H9 (cell line): ENCODE results near the gene PRRT1B. TPM values are rescaled to one million over a fixed set of nuclear protein-coding genes. Genes with fewer than 3 reads are reported as not detected.

Experiments
- DNase-seq: peaks from one replicate; pipeline ENCODE4 v3.0.0-alpha.2; 2017
- H2AFZ ChIP-seq: one replicate; pipeline ENCODE4 v1.6.1; 2013; ENCODE audit warnings: mild to moderate bottlenecking, low read length, control low read depth, moderate library complexity
- H2AK5ac ChIP-seq: 2 replicates; pipeline ENCODE4 v1.6.1; 2013; ENCODE audit warnings: low read length, control low read depth, mixed read lengths; ENCODE audit not compliant: insufficient read length
- H2BK120ac ChIP-seq: one replicate; pipeline ENCODE4 v1.6.1; 2013; ENCODE audit warnings: low read depth, mild to moderate bottlenecking, low read length, control low read depth, inconsistent platforms; ENCODE audit not compliant: poor library complexity, severe bottlenecking
- H2BK12ac ChIP-seq: 2 replicates; pipeline ENCODE4 v1.6.1; 2013; ENCODE audit warnings: low read length, control low read depth, mixed read lengths, low read depth; ENCODE audit not compliant: insufficient read length
- H2BK15ac ChIP-seq: 2 replicates; pipeline ENCODE4 v1.6.1; 2013; ENCODE audit warnings: low read depth, low read length, control low read depth
- H2BK20ac ChIP-seq: one replicate; pipeline ENCODE4 v1.6.1; 2013; ENCODE audit warnings: low read depth, mild to moderate bottlenecking, low read length, control low read depth, inconsistent platforms; ENCODE audit not compliant: poor library complexity, severe bottlenecking
- H2BK5ac ChIP-seq: 2 replicates; pipeline ENCODE4 v1.6.1; 2013; ENCODE audit warnings: low read length, control low read depth, mixed read lengths; ENCODE audit not compliant: insufficient read length
- H3K14ac ChIP-seq: 2 replicates; pipeline ENCODE4 v1.6.1; 2013; ENCODE audit warnings: low read length, control low read depth; ENCODE audit not compliant: insufficient read depth
- H3K18ac ChIP-seq: 2 replicates; pipeline ENCODE4 v1.6.1; 2013; ENCODE audit warnings: low read depth, mild to moderate bottlenecking, mixed read lengths, low read length, control low read depth; ENCODE audit not compliant: insufficient read length
- H3K23ac ChIP-seq: 2 replicates; pipeline ENCODE4 v1.6.1; 2013; ENCODE audit warnings: low read length, control low read depth, mixed read lengths, low read depth; ENCODE audit not compliant: insufficient read length
- H3K23me2 ChIP-seq: 2 replicates; pipeline ENCODE4 v1.6.1; 2013; ENCODE audit warnings: low read depth, mild to moderate bottlenecking, mixed read lengths, low read length, control low read depth; ENCODE audit not compliant: insufficient read length, poor library complexity, severe bottlenecking
- H3K27ac ChIP-seq: 2 replicates; pipeline ENCODE4 v1.5.1; 2013; ENCODE audit warnings: low read length, control low read depth, mixed read lengths, low read depth; ENCODE audit not compliant: insufficient read length
- H3K27me3 ChIP-seq: 2 replicates; pipeline ENCODE4 v1.6.1; 2013; ENCODE audit warnings: low read length, control low read depth, inconsistent platforms; ENCODE audit not compliant: insufficient read depth
- H3K4ac ChIP-seq: 2 replicates; pipeline ENCODE4 v1.6.1; 2013; ENCODE audit warnings: low read depth, mild to moderate bottlenecking, control low read depth, inconsistent platforms, low read length, moderate library complexity
- H3K4me1 ChIP-seq: 2 replicates; pipeline ENCODE4 v1.6.1; 2013; ENCODE audit warnings: low read length, control low read depth, inconsistent platforms; ENCODE audit not compliant: insufficient read depth
- H3K4me2 ChIP-seq: 2 replicates; pipeline ENCODE4 v1.6.1; 2013; ENCODE audit warnings: low read length, control low read depth, mixed read lengths; ENCODE audit not compliant: insufficient read length, insufficient read depth
- H3K56ac ChIP-seq: 2 replicates; pipeline ENCODE4 v1.6.1; 2013; ENCODE audit warnings: low read depth, mild to moderate bottlenecking, mixed read lengths, low read length, control low read depth; ENCODE audit not compliant: insufficient read length
- H3K79me1 ChIP-seq: 2 replicates; pipeline ENCODE4 v1.6.1; 2013; ENCODE audit warnings: low read depth, mild to moderate bottlenecking, moderate library complexity, low read length, control low read depth, inconsistent platforms; ENCODE audit not compliant: insufficient read depth, poor library complexity, severe bottlenecking
- H3K79me2 ChIP-seq: 2 replicates; pipeline ENCODE4 v1.6.1; 2013; ENCODE audit warnings: low read length, control low read depth, inconsistent platforms; ENCODE audit not compliant: insufficient read depth
- H3K9ac ChIP-seq: 2 replicates; pipeline ENCODE4 v1.6.1; 2013; ENCODE audit warnings: low read length, control low read depth, mixed read lengths; ENCODE audit not compliant: insufficient read length; ENCODE audit errors: extremely low read depth
- H3K9me3 ChIP-seq: one replicate; pipeline ENCODE4 v1.6.1; 2013; ENCODE audit warnings: low read depth, low read length, inconsistent platforms; ENCODE audit not compliant: control insufficient read depth
- H3T11ph ChIP-seq: one replicate; pipeline ENCODE4 v1.6.1; 2013; ENCODE audit warnings: mild to moderate bottlenecking, low read length, control low read depth, inconsistent platforms
- H4K20me1 ChIP-seq: one replicate; pipeline ENCODE4 v1.6.1; 2013; ENCODE audit not compliant: control insufficient read depth, insufficient read length, insufficient read depth
- H4K5ac ChIP-seq: 2 replicates; pipeline ENCODE4 v1.6.1; 2013; ENCODE audit warnings: low read depth, mild to moderate bottlenecking, mixed read lengths, low read length, control low read depth; ENCODE audit not compliant: insufficient read length
- H4K8ac ChIP-seq: replicated peaks from 2 replicates; pipeline ENCODE4 v1.6.1; 2013; ENCODE audit warnings: low read length, control low read depth, mixed read lengths, low read depth; ENCODE audit not compliant: insufficient read length
- H4K91ac ChIP-seq: 2 replicates; pipeline ENCODE4 v1.6.1; 2013; ENCODE audit warnings: low read depth, mild to moderate bottlenecking, moderate library complexity, mixed read lengths, low read length, control low read depth; ENCODE audit not compliant: insufficient read length
- H3K27ac Mint-ChIP-seq, 3 experiments: 2 replicates in 2 of 3; 3 replicates in 1 of 3; pipeline ENCODE4 v1.8.0; 2020 to 2021; ENCODE audit warnings: mixed read lengths in 3 of 3, mild to moderate bottlenecking in 1 of 3, moderate library complexity in 1 of 3
- H3K27me3 Mint-ChIP-seq: 2 replicates; pipeline ENCODE4 v1.8.0; 2021; ENCODE audit warnings: low read depth, mild to moderate bottlenecking, moderate library complexity, mixed read lengths
- H3K36me3 Mint-ChIP-seq, 3 experiments: 2 replicates in 2 of 3; 3 replicates in 1 of 3; pipeline ENCODE4 v1.8.0; 2020 to 2021; ENCODE audit warnings: low read depth in 3 of 3, mixed read lengths in 3 of 3; ENCODE audit not compliant: insufficient read depth in 1 of 3
- H3K4me1 Mint-ChIP-seq, 2 experiments: 2 replicates each; pipeline ENCODE4 v1.8.0; 2020; ENCODE audit warnings: mixed read lengths in 2 of 2
- H3K4me3 Mint-ChIP-seq, 2 experiments: 2 replicates in 1 of 2; 3 replicates in 1 of 2; pipeline ENCODE4 v1.8.0; 2020 to 2021; ENCODE audit warnings: mild to moderate bottlenecking in 2 of 2, mixed read lengths in 2 of 2, moderate library complexity in 1 of 2
- H3K9me3 Mint-ChIP-seq, 2 experiments: 2 replicates in 1 of 2; 3 replicates in 1 of 2; pipeline ENCODE4 v1.8.0; 2020; ENCODE audit warnings: mild to moderate bottlenecking in 2 of 2, mixed read lengths in 2 of 2, moderate library complexity in 1 of 2
- whole genome bisulfite sequencing: extraction: QIAGEN DNeasy Blood & Tissue Kit; methylation state at CpG from one replicate; pipeline ENCODE4 v1.1.7; 2013; ENCODE audit warnings: missing lambda C conversion rate, low lambda C conversion rate, mixed read lengths; ENCODE audit not compliant: insufficient read length; ENCODE audit errors: extremely low coverage; 5-methylcytosine and 5-hydroxymethylcytosine counted together
- total RNA-seq: library from RNA; stranded (reverse); gene quantifications from 2 replicates; pipeline ENCODE4 v1.2.1, GENCODE V29; 2021
- TF ChIP-seq, protein P1 (sequence below): fragments of 200-600 bp; sonication (generic); conservative IDR thresholded peaks from 3 replicates; pipeline ENCODE4 v1.8.0; 2021; ENCODE audit warnings: antibody characterized with exemption, mild to moderate bottlenecking

PRRT1B gene
- total RNA-seq, 1 experiment from 2014 or later = 1.0 TPM

DNA sequence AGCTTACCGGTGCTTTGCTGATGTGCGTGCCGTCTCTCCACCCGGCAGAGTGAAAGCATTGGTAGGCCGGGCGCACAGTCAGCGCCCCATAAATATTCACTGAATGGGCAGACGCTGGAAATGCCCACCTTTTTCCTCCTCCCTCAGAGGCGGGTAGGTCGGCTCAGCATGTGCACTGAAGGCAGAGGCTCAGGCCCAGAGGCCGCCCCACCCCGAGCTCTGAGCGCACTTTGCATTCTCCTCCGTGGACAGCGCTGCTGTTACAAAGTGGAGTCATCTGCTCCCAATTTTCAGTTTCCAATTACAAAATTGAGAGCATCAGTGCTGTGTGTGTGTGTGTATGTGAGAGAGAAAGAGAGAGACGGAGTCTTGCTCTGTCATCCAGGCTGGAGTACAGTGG, 24.8 kb upstream of the PRRT1B start:
- Histone ChIP-seq H3K9me3 (no peaks in the 10 kb centered on the region), H3K4me1 (no peaks in the 10 kb centered on the region), H3K23ac (no peak overlapping the region), H3K4ac (no peak overlapping the region), H2AFZ (no peak overlapping the region), H2AK5ac (no peak overlapping the region), H2BK12ac (no peak overlapping the region), H2BK15ac (no peak overlapping the region), H2BK20ac (no peak overlapping the region), H3K4me2 (no peak overlapping the region), H3K79me2 (no peaks in the 10 kb centered on the region), H3K56ac (no peak overlapping the region), H2BK5ac (no peak overlapping the region), H4K91ac (no peak overlapping the region), H4K8ac (no peak overlapping the region), H3T11ph (no peak overlapping the region), H3K27ac (no peak overlapping the region), H3K79me1 (no peaks in the 10 kb centered on the region), H3K27me3 (no peaks in the 10 kb centered on the region), H3K18ac (no peak overlapping the region), H3K9ac (no peak overlapping the region), H2BK120ac (no peak overlapping the region), H3K23me2 (no peaks in the 10 kb centered on the region), H4K5ac (no peak overlapping the region), H4K20me1 (no peaks in the 10 kb centered on the region), H3K14ac (no peak overlapping the region)
- Mint-ChIP-seq H3K9me3 (no peaks in the 10 kb centered on the region), H3K4me3 (no peak overlapping the region), H3K36me3 (peaks cover 37 to 77% (median 71%) of the 10 kb centered on the region in 3 experiments; a peak in 6 of 7 replicates), H3K27me3 (no peaks in the 10 kb centered on the region), H3K27ac (no peak overlapping the region), H3K4me1 (no peaks in the 10 kb centered on the region)
- no peak for DNase-seq
- no CpG with 5 or more reads among the region's 16 CpGs for WGBS
- TF ChIP-seq, protein P1, sequence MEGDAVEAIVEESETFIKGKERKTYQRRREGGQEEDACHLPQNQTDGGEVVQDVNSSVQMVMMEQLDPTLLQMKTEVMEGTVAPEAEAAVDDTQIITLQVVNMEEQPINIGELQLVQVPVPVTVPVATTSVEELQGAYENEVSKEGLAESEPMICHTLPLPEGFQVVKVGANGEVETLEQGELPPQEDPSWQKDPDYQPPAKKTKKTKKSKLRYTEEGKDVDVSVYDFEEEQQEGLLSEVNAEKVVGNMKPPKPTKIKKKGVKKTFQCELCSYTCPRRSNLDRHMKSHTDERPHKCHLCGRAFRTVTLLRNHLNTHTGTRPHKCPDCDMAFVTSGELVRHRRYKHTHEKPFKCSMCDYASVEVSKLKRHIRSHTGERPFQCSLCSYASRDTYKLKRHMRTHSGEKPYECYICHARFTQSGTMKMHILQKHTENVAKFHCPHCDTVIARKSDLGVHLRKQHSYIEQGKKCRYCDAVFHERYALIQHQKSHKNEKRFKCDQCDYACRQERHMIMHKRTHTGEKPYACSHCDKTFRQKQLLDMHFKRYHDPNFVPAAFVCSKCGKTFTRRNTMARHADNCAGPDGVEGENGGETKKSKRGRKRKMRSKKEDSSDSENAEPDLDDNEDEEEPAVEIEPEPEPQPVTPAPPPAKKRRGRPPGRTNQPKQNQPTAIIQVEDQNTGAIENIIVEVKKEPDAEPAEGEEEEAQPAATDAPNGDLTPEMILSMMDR = no peak
